Parathyroid adenoma (tissue), 2 donors: ENCODE measurements around the gene C5orf15.
"Not testable (repeated sequence)": the region's sequence is repeated elsewhere in the genome, so short reads cannot be mapped to it uniquely, and the experiment has no call there.

Source experiments
- H2AFZ ChIP-seq: fragments of 300-600 bp; sonication (generic); one replicate; pipeline ENCODE4 v1.7.0; 2017; ENCODE audit warnings: antibody characterized with exemption, mild to moderate bottlenecking
- H3K27ac ChIP-seq: fragments of 300-600 bp; sonication (generic); one replicate; pipeline ENCODE4 v1.7.0; 2017
- H3K27me3 ChIP-seq: fragments of 300-600 bp; sonication (generic); one replicate; pipeline ENCODE4 v1.7.0; 2017; ENCODE audit warnings: low read length; ENCODE audit not compliant: control insufficient read depth, insufficient read depth
- H3K36me3 ChIP-seq: fragments of 300-600 bp; sonication (generic); one replicate; pipeline ENCODE4 v1.7.0; 2017; ENCODE audit warnings: low read length; ENCODE audit not compliant: control insufficient read depth, insufficient read depth
- H3K4me1 ChIP-seq: fragments of 300-600 bp; sonication (generic); one replicate; pipeline ENCODE4 v1.7.0; 2017; ENCODE audit warnings: control low read depth
- H3K4me2 ChIP-seq: fragments of 300-600 bp; sonication (generic); one replicate; pipeline ENCODE4 v1.7.0; 2017; ENCODE audit warnings: low read length
- H3K4me3 ChIP-seq: fragments of 300-600 bp; sonication (generic); one replicate; pipeline ENCODE4 v1.7.0; 2017; ENCODE audit warnings: low read depth, low read length
- H3K79me2 ChIP-seq: fragments of 300-600 bp; sonication (generic); one replicate; pipeline ENCODE4 v1.7.0; 2017; ENCODE audit warnings: control low read depth
- H3K9ac ChIP-seq: fragments of 300-600 bp; sonication (generic); one replicate; pipeline ENCODE4 v1.7.0; 2017; ENCODE audit warnings: mild to moderate bottlenecking
- H3K9me3 ChIP-seq: fragments of 300-600 bp; sonication (generic); one replicate; pipeline ENCODE4 v1.7.0; 2017; ENCODE audit warnings: low read length; ENCODE audit not compliant: control insufficient read depth
- CTCF ChIP-seq: fragments of 300-600 bp; sonication (generic); IDR thresholded peaks from one replicate; pipeline ENCODE4 v1.7.0; 2017; ENCODE audit warnings: antibody characterized with exemption, mild to moderate bottlenecking
- donor health status: primary hyperparathyroidism.

Gene C5orf15

GRCh38 chr5:133978943-133979342 is 10.5 kb upstream of the C5orf15 start:
- Histone ChIP-seq H3K4me3 (no peak overlapping the region), H3K27me3 (no peaks in the 10 kb centered on the region), H3K4me2 (no peak overlapping the region), H3K27ac (no peak overlapping the region), H3K79me2 (peaks cover 10% of the 10 kb centered on the region), H2AFZ (no peak overlapping the region), H3K36me3 (no peaks in the 10 kb centered on the region), H3K9ac (no peak overlapping the region), H3K4me1 (no peaks in the 10 kb centered on the region), H3K9me3 (no peaks in the 10 kb centered on the region)
- no peak for TF ChIP-seq CTCF

- Histone ChIP-seq H3K9ac (no peak overlapping the region), H3K4me2 (no peak overlapping the region), H3K9me3 (no peaks in the 10 kb centered on the region), H3K27ac (no peak overlapping the region), H2AFZ (no peak overlapping the region), H3K4me3 (no peak overlapping the region), H3K4me1 (no peaks in the 10 kb centered on the region), H3K27me3 (no peaks in the 10 kb centered on the region), H3K36me3 (no peaks in the 10 kb centered on the region), H3K79me2 (peaks cover 10% of the 10 kb centered on the region)
- TF ChIP-seq CTCF, result no peak
Observed at GRCh38 chr5:133977858-133978257, 9.4 kb upstream of the C5orf15 start.

- no peaks in the 10 kb centered on the region for H3K4me1 ChIP-seq
- no peak overlapping the region for H3K27ac ChIP-seq
- no peak overlapping the region for H3K4me3 ChIP-seq
- H2AFZ ChIP-seq, result no peak overlapping the region
- H3K9me3 ChIP-seq, result no peaks in the 10 kb centered on the region
- no peak overlapping the region for H3K9ac ChIP-seq
- H3K27me3 ChIP-seq, result no peaks in the 10 kb centered on the region
- H3K36me3 ChIP-seq, result no peaks in the 10 kb centered on the region
- TF ChIP-seq CTCF, result no peak
- peaks cover 10% of the 10 kb centered on the region for H3K79me2 ChIP-seq
- no peak overlapping the region for H3K4me2 ChIP-seq
Observed at GRCh38 chr5:133977161-133977787, 8.8 kb upstream of the C5orf15 start.

GRCh38 chr5:133975546-133975945 is 7.1 kb upstream of the C5orf15 start:
- not testable (repeated sequence) for H2AFZ ChIP-seq, H3K4me1 ChIP-seq, H3K4me2 ChIP-seq, H3K27me3 ChIP-seq, H3K4me3 ChIP-seq, H3K9me3 ChIP-seq, H3K36me3 ChIP-seq, H3K79me2 ChIP-seq, H3K27ac ChIP-seq, H3K9ac ChIP-seq

- no peaks in the 10 kb centered on the region for H3K36me3 ChIP-seq
- no peaks in the 10 kb centered on the region for H3K27me3 ChIP-seq
- no peak overlapping the region for H3K27ac ChIP-seq
- no peaks in the 10 kb centered on the region for H3K9me3 ChIP-seq
- no peak overlapping the region for H3K4me2 ChIP-seq
- H3K4me1 ChIP-seq, result no peaks in the 10 kb centered on the region
- peaks cover 3% of the 10 kb centered on the region for H3K79me2 ChIP-seq
- no peak for TF ChIP-seq CTCF
- H3K9ac ChIP-seq, result no peak overlapping the region
- no peak overlapping the region for H2AFZ ChIP-seq
- H3K4me3 ChIP-seq, result no peak overlapping the region
Observed at GRCh38 chr5:133974142-133974541, 5.7 kb upstream of the C5orf15 start.
